Upper lobe of left lung (tissue), 4 donors: Measurements from ENCODE around the gene SMIM8.

ENCODE experiments used
- CTCF ChIP-seq, 6 experiments: fragments of 450-650 bp in 4 of 6; fragments of 200-600 bp in 2 of 6; sonication (generic) in 2 of 6; IDR thresholded peaks; one replicate each; pipeline ENCODE4 v1.5.1; 2016 to 2019; ENCODE audit warnings: antibody characterized with exemption in 6 of 6
- POLR2A ChIP-seq, 4 donors: fragments of 450-650 bp; IDR thresholded peaks; one replicate each; pipeline ENCODE4 v1.5.1; 2016 to 2017; ENCODE audit warnings: antibody characterized with exemption in 4 of 4, mild to moderate bottlenecking in 2 of 4
- POLR2AphosphoS5 ChIP-seq, 2 donors: sonication (generic); formaldehyde crosslinking; IDR thresholded peaks; one replicate each; pipeline ENCODE4 v1.5.1; 2017; ENCODE audit warnings: antibody characterized with exemption in 2 of 2

DNA sequence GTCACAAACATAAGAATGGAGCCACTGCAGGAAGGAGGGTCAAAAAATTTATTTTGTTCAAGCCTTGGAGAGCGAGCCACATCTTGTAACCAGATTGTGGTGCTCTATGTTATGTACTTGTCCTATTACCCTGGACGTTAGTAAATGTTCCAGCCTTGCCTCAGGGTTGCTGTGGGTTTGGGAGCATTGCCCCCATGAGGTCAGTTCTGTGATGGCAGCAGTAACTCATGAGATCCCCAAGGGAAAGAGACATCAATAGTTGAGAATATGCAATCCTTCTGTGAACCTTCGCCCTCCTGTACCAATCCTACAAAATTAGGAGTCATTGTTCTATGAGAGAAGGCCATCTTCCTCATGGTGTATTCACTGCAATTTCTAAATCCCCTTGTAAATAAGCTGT is 68.9 kb downstream of the SMIM8 start:
- TF ChIP-seq CTCF (IDR thresholded peaks at IDR 0.05), result peak in 2 of 6 experiments; percentile 15 to 17
- no peak for TF ChIP-seq POLR2AphosphoS5 (IDR thresholded peaks at IDR 0.05)
- no peak for TF ChIP-seq POLR2A (IDR thresholded peaks at IDR 0.05)
